Inferior parietal cortex (tissue), 1 donor: ENCODE results near the gene CPNE4.
A peak's percentile ranks its signal among the peaks of the same experiment; 100 is the strongest.

ENCODE experiments used
- DNase-seq: peaks from one replicate; pipeline ENCODE4 v3.0.0-alpha.2; 2016; ENCODE audit errors: extremely low spot score

CPNE4 gene

GRCh38 chr3:131735116-131735515 lies 299.7 kb downstream of the CPNE4 start:
- peak; percentile 8 for DNase-seq

- peak; percentile 15 for DNase-seq
Measured at GRCh38 chr3:131733086-131733841, 301.6 kb downstream of the CPNE4 start.

- no peak for DNase-seq
Measured at GRCh38 chr3:131731709-131732108, 303.1 kb downstream of the CPNE4 start.

- DNase-seq, result no peak
Measured at GRCh38 chr3:131730581-131730980, 304.2 kb downstream of the CPNE4 start.

GRCh38 chr3:131729643-131730017 lies 305.2 kb downstream of the CPNE4 start:
- DNase-seq, result no peak

- DNase-seq, result no peak
Measured at GRCh38 chr3:131728898-131729642, 305.7 kb downstream of the CPNE4 start.

- no peak for DNase-seq
Measured at GRCh38 chr3:131725414-131725813, 309.4 kb downstream of the CPNE4 start.

GRCh38 chr3:131723343-131723742 lies 311.5 kb downstream of the CPNE4 start:
- no peak for DNase-seq

- no peak for DNase-seq
Measured at GRCh38 chr3:131717493-131717892, 317.3 kb downstream of the CPNE4 start.

- no peak for DNase-seq
Measured at GRCh38 chr3:131716943-131717342, 317.9 kb downstream of the CPNE4 start.

GRCh38 chr3:131716007-131716406 lies 318.8 kb downstream of the CPNE4 start:
- no peak for DNase-seq

GRCh38 chr3:131714585-131715220 lies 320.1 kb downstream of the CPNE4 start:
- no peak for DNase-seq

- no peak for DNase-seq
Measured at GRCh38 chr3:131713416-131714123, 321.2 kb downstream of the CPNE4 start.

GRCh38 chr3:131712662-131713061 lies 322.2 kb downstream of the CPNE4 start:
- no peak for DNase-seq

GRCh38 chr3:131711114-131711768 lies 323.6 kb downstream of the CPNE4 start:
- DNase-seq, result no peak

- DNase-seq, result no peak
Measured at GRCh38 chr3:131708241-131708640, 326.6 kb downstream of the CPNE4 start.

- no peak for DNase-seq
Measured at GRCh38 chr3:131705558-131706051, 329.2 kb downstream of the CPNE4 start.

- DNase-seq, result no peak
Measured at GRCh38 chr3:131705099-131705498, 329.7 kb downstream of the CPNE4 start.

GRCh38 chr3:131704098-131704497 lies 330.7 kb downstream of the CPNE4 start:
- DNase-seq, result no peak

- DNase-seq, result no peak
Measured at GRCh38 chr3:131702146-131702545, 332.7 kb downstream of the CPNE4 start.

GRCh38 chr3:131701153-131701770 lies 333.6 kb downstream of the CPNE4 start:
- no peak for DNase-seq
